Measurements from ENCODE around the gene IFNW1.
"Not testable (repeated sequence)": the region's sequence is repeated elsewhere in the genome, so short reads cannot be mapped to it uniquely, and the experiment has no call there.

The IFNW1 gene

GRCh38 chr9:21141427-21141882 lies at the start of gene IFNW1:
Gene IFNW1, minus strand, starts transcription at chr9:21141832. Its CDS starts 262 bp downstream, at chr9:21141570.
- DNase-seq (ENCODE audit: low read depth) = peak; percentile 23
- H3K4me3 ChIP-seq (ENCODE audit: low read depth, low read length) = no peak within 1 kb of the TSS
- TF ChIP-seq CTCF (IDR thresholded peaks at IDR 0.05; ENCODE audit: insufficient read depth, low read depth, low read length, missing control alignments) = no peak

- not testable (repeated sequence) for DNase-seq (ENCODE audit: low read depth); H3K4me3 ChIP-seq (ENCODE audit: low read depth, low read length)
Measured at GRCh38 chr9:21187487-21187886, 45.9 kb upstream of the IFNW1 start, which contains the start of gene IFNA4. Gene IFNA4, minus strand, starts transcription at chr9:21187587. Its CDS starts 56 bp downstream, at chr9:21187531.

GRCh38 chr9:21182810-21183736 lies 41.4 kb upstream of the IFNW1 start:
- peak; percentile 41 for DNase-seq (ENCODE audit: low read depth)
- not testable (repeated sequence) for H3K4me3 ChIP-seq (ENCODE audit: low read depth, low read length)
- TF ChIP-seq CTCF (IDR thresholded peaks at IDR 0.05; ENCODE audit: insufficient read depth, low read depth, low read length, missing control alignments) = peak; percentile 57

GRCh38 chr9:21174671-21175070 lies 33.0 kb upstream of the IFNW1 start:
- H3K4me3 ChIP-seq (ENCODE audit: low read depth, low read length) = no peak overlapping the region
- no peak for DNase-seq (ENCODE audit: low read depth)
- no peak for TF ChIP-seq CTCF (IDR thresholded peaks at IDR 0.05; ENCODE audit: insufficient read depth, low read depth, low read length, missing control alignments)

GRCh38 chr9:21172156-21172555 lies 30.5 kb upstream of the IFNW1 start:
- TF ChIP-seq CTCF (IDR thresholded peaks at IDR 0.05; ENCODE audit: insufficient read depth, low read depth, low read length, missing control alignments) = no peak
- no peak for DNase-seq (ENCODE audit: low read depth)
- no peak overlapping the region for H3K4me3 ChIP-seq (ENCODE audit: low read depth, low read length)

- DNase-seq (ENCODE audit: low read depth) = no peak
- no peak for TF ChIP-seq CTCF (IDR thresholded peaks at IDR 0.05; ENCODE audit: insufficient read depth, low read depth, low read length, missing control alignments)
Measured at GRCh38 chr9:21171351-21171750, 29.7 kb upstream of the IFNW1 start.

GRCh38 chr9:21166560-21166959 lies 24.9 kb upstream of the IFNW1 start, which contains the start of gene IFNA21:
Gene IFNA21, minus strand, starts transcription at chr9:21166660. Its CDS starts 48 bp downstream, at chr9:21166612.
- DNase-seq (ENCODE audit: low read depth); H3K4me3 ChIP-seq (ENCODE audit: low read depth, low read length): not testable (repeated sequence)

More at GRCh38 chr9:21171351-21171750, 29.7 kb upstream of the IFNW1 start:
- no peak overlapping the region for H3K4me3 ChIP-seq (ENCODE audit: low read depth, low read length)
